HL-60 (cell line): ENCODE measurements around the gene ELFN2.
"Not testable (repeated sequence)": the region's sequence is repeated elsewhere in the genome, so short reads cannot be mapped to it uniquely, and the experiment has no call there.

Experiments
- DNase-seq, 2 experiments: peaks; one replicate each; pipeline ENCODE4 v3.0.0-alpha.2; 2010 to 2020; ENCODE audit warnings: low read depth in 1 of 2, low spot score in 1 of 2
- H3K27ac ChIP-seq: fragments of 250-450 bp; sonication (Bioruptor Pico); replicated peaks from 2 replicates; pipeline ENCODE4 v1.5.1; 2020; ENCODE audit warnings: mild to moderate bottlenecking, moderate library complexity
- H3K27me3 ChIP-seq: fragments of 250-450 bp; sonication (Bioruptor Pico); 2 replicates; pipeline ENCODE4 v1.5.1; 2021; ENCODE audit warnings: mild to moderate bottlenecking, moderate library complexity; ENCODE audit not compliant: insufficient read depth, poor library complexity, severe bottlenecking
- H3K4me3 ChIP-seq: replicated peaks from 2 replicates; pipeline ENCODE4 v1.5.1; 2011; ENCODE audit warnings: mild to moderate bottlenecking, control low read depth, low read length; ENCODE audit not compliant: insufficient read depth
- CTCF ChIP-seq: IDR thresholded peaks from one replicate; pipeline ENCODE4 v1.5.1; 2011; ENCODE audit warnings: low read length, control low read depth, inconsistent platforms; ENCODE audit not compliant: insufficient read depth
- GABPA ChIP-seq: IDR thresholded peaks from 2 replicates; pipeline ENCODE4 v1.6.1; 2012; ENCODE audit warnings: low read depth
- POLR2AphosphoS5 ChIP-seq: IDR thresholded peaks from 2 replicates; pipeline ENCODE4 v1.6.1; 2012; ENCODE audit warnings: low read depth
- SPI1 ChIP-seq: IDR thresholded peaks from 2 replicates; pipeline ENCODE4 v1.6.1; 2012; ENCODE audit warnings: low read depth, mild to moderate bottlenecking, borderline replicate concordance
- TF ChIP-seq, protein P1 (sequence below): IDR thresholded peaks from 2 replicates; pipeline ENCODE4 v1.6.1; 2012; ENCODE audit warnings: low read depth; ENCODE audit not compliant: insufficient replicate concordance

The ELFN2 gene

GRCh38 chr22:37329238-37330140, 97.8 kb downstream of the ELFN2 start:
- DNase-seq = no peak
- H3K27me3 ChIP-seq = peaks cover 46% of the 10 kb centered on the region
- no peak overlapping the region for H3K27ac ChIP-seq
- no peak for TF ChIP-seq SPI1
- no peak for TF ChIP-seq POLR2AphosphoS5
- no peak overlapping the region for H3K4me3 ChIP-seq

DNA sequence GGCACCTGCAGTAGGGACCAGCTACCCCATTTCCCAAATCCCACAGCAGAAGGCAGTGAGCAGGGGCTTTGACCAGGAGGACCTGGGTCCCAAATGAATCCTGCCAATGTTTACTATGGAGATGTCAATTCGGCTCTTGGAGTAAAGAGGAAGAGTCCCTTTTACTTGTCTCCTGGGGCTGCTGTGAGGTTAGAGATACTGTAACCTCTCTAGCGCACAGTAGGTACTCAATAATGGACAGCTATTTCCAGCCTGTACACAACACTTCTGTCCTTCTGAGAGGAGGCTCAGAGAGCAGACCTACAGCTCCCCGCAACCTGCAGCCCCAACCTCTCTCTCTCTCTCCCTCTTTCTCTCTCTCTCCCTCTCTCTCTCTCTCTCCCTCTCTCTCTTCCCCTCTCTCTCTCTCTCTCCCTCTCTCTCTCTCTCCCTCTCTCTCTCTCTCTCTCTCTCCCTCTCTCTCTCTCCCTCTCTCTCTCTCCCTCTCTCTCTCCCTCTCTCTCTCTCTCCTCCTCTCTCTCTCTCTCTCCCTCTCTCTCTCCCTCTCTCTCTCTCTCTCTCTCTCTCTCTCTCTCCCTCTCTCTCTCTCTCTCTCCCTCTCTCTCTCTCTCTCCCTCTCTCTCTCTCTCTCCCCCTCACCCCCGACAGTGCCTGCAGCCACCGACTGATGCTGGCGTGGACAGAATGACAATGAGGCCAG, 98.6 kb downstream of the ELFN2 start:
- not testable (repeated sequence) for H3K27ac ChIP-seq, DNase-seq, H3K4me3 ChIP-seq
- H3K27me3 ChIP-seq = peaks cover 47% of the 10 kb centered on the region

DNA sequence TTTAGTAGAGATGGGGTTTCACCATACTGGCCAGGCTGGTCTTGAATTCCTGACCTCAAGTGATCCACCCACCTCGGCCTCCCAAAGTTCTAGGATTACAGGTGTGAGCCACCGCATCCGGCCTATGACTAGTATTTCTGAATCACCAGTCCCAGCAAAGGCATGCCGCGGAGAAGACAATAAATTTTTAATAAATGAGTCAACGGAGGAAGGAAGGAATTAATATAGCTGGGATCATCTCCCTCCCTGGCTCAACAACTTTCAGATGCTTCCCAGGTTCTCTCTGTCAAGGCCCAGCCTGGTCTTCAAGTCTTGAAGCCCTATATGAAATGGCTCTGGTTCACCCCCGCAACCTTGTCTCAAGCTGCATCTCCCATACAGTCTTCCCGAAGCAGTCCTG, 99.3 kb downstream of the ELFN2 start:
- peaks cover 51% of the 10 kb centered on the region for H3K27me3 ChIP-seq
- TF ChIP-seq GABPA (no peak), CTCF (no peak), SPI1 (no peak), POLR2AphosphoS5 (no peak)
- TF ChIP-seq, protein P1, sequence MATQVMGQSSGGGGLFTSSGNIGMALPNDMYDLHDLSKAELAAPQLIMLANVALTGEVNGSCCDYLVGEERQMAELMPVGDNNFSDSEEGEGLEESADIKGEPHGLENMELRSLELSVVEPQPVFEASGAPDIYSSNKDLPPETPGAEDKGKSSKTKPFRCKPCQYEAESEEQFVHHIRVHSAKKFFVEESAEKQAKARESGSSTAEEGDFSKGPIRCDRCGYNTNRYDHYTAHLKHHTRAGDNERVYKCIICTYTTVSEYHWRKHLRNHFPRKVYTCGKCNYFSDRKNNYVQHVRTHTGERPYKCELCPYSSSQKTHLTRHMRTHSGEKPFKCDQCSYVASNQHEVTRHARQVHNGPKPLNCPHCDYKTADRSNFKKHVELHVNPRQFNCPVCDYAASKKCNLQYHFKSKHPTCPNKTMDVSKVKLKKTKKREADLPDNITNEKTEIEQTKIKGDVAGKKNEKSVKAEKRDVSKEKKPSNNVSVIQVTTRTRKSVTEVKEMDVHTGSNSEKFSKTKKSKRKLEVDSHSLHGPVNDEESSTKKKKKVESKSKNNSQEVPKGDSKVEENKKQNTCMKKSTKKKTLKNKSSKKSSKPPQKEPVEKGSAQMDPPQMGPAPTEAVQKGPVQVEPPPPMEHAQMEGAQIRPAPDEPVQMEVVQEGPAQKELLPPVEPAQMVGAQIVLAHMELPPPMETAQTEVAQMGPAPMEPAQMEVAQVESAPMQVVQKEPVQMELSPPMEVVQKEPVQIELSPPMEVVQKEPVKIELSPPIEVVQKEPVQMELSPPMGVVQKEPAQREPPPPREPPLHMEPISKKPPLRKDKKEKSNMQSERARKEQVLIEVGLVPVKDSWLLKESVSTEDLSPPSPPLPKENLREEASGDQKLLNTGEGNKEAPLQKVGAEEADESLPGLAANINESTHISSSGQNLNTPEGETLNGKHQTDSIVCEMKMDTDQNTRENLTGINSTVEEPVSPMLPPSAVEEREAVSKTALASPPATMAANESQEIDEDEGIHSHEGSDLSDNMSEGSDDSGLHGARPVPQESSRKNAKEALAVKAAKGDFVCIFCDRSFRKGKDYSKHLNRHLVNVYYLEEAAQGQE = no peak
- no peak for DNase-seq
- no peak overlapping the region for H3K27ac ChIP-seq
- H3K4me3 ChIP-seq = no peak overlapping the region

DNA sequence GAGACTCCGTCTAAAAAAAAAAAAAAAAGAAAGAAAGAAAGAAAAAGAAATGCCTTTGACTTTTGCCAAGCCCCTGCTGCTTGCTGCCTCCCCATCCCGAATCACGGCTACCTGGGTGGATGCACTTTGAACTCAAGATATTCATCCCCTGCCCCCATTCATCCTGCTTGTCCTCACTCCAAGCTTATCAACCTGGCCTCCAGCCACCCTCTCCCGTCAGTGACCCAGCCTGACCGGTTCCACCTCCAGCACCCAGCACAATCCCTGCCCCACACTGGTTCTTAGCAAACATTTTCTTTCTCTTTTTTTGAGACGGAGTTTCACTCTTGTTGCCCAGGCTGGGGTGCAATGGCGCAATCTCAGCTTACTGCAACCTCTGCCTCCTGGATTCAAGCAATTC, 100.6 kb downstream of the ELFN2 start:
- peaks cover 56% of the 10 kb centered on the region for H3K27me3 ChIP-seq
- no peak overlapping the region for H3K27ac ChIP-seq
- TF ChIP-seq CTCF = no peak
- TF ChIP-seq GABPA = no peak
- no peak for TF ChIP-seq SPI1
- TF ChIP-seq POLR2AphosphoS5 = no peak
- TF ChIP-seq, protein P1 = no peak
- DNase-seq = no peak
- H3K4me3 ChIP-seq = no peak overlapping the region
